Keratinocyte (primary cell): ENCODE data around the gene HOXC9. TPM values are rescaled to one million over a fixed set of nuclear protein-coding genes. Genes with fewer than 3 reads are reported as not detected.

Experiments
- DNase-seq: peaks from one replicate; pipeline ENCODE4 v3.0.0-alpha.2; 2011; ENCODE audit warnings: low read depth, missing footprints, low spot score
- FAIRE-seq: peaks from 2 replicates; lab custom pipeline; 2011; peaks lifted over from hg19 to GRCh38; lab: Jason Lieb, UNC
- H2AFZ ChIP-seq: 2 replicates; pipeline ENCODE4 v1.6.0; 2012; ENCODE audit warnings: low read length, control low read depth, inconsistent platforms; ENCODE audit not compliant: control insufficient read depth
- H3K27ac ChIP-seq: 2 replicates; pipeline ENCODE4 v1.5.1; 2011; ENCODE audit warnings: low read length; ENCODE audit not compliant: control insufficient read depth, insufficient read depth
- H3K27me3 ChIP-seq: 3 replicates; pipeline ENCODE4 v1.6.0; 2011; ENCODE audit warnings: low read length; ENCODE audit not compliant: control insufficient read depth, insufficient read depth; ENCODE audit errors: extremely low read depth
- H3K36me3 ChIP-seq, 2 experiments: 2 replicates in 1 of 2; 3 replicates in 1 of 2; pipeline ENCODE4 v1.5.1; 2011; ENCODE audit warnings: low read length in 2 of 2, mild to moderate bottlenecking in 1 of 2; ENCODE audit not compliant: control insufficient read depth in 2 of 2, insufficient read depth in 2 of 2; ENCODE audit errors: extremely low read depth in 1 of 2
- H3K4me1 ChIP-seq: 3 replicates; pipeline ENCODE4 v1.5.1; 2011; ENCODE audit warnings: low read length; ENCODE audit not compliant: control insufficient read depth, insufficient read depth; ENCODE audit errors: extremely low read depth
- H3K4me2 ChIP-seq: 3 replicates; pipeline ENCODE4 v1.6.0; 2011; ENCODE audit warnings: low read depth, low read length; ENCODE audit not compliant: control insufficient read depth, insufficient read depth; ENCODE audit errors: extremely low read depth
- H3K4me3 ChIP-seq, 3 experiments: fragments of 200-600 bp in 1 of 3; sonication (generic) in 1 of 3; 2 replicates in 2 of 3; 3 replicates in 1 of 3; pipeline ENCODE4 v1.5.1; 2011 to 2016; ENCODE audit warnings: low read length in 3 of 3, mild to moderate bottlenecking in 3 of 3, control low read depth in 2 of 3, inconsistent platforms in 1 of 3, low read depth in 1 of 3, mixed read lengths in 1 of 3, mixed run types in 1 of 3, moderate library complexity in 1 of 3; ENCODE audit not compliant: control insufficient read depth in 2 of 3, insufficient read depth in 2 of 3; ENCODE audit errors: extremely low read depth in 1 of 3
- H3K79me2 ChIP-seq: 2 replicates; pipeline ENCODE4 v1.6.0; 2012; ENCODE audit warnings: low read length; ENCODE audit not compliant: control insufficient read depth, insufficient read depth
- H3K9ac ChIP-seq: 3 replicates; pipeline ENCODE4 v1.6.0; 2011; ENCODE audit warnings: low read length; ENCODE audit not compliant: control insufficient read depth, insufficient read depth; ENCODE audit errors: extremely low read depth
- H3K9me1 ChIP-seq: 3 replicates; pipeline ENCODE4 v1.6.0; 2011; ENCODE audit warnings: low read length; ENCODE audit not compliant: control insufficient read depth, insufficient read depth; ENCODE audit errors: extremely low read depth
- H3K9me3 ChIP-seq: 2 replicates; pipeline ENCODE4 v1.5.1; 2012; ENCODE audit warnings: low read depth, low read length; ENCODE audit not compliant: control insufficient read depth
- H4K20me1 ChIP-seq: 3 replicates; pipeline ENCODE4 v1.6.0; 2011; ENCODE audit warnings: low read length; ENCODE audit not compliant: control insufficient read depth, insufficient read depth; ENCODE audit errors: extremely low read depth
- CTCF ChIP-seq, 3 experiments: IDR thresholded peaks in 1 of 3; conservative IDR thresholded peaks in 1 of 3; optimal IDR thresholded peaks in 1 of 3; 2 replicates in 2 of 3; 3 replicates in 1 of 3; pipeline versions ENCODE3 to v1.5.1; 2011; ENCODE audit warnings: low read length in 3 of 3, mild to moderate bottlenecking in 3 of 3, moderate library complexity in 2 of 3, control low read depth in 1 of 3, inconsistent platforms in 1 of 3; ENCODE audit not compliant: insufficient read depth in 2 of 3; ENCODE audit errors: extremely low read depth in 1 of 3
- EZH2 ChIP-seq: IDR thresholded peaks from one replicate; pipeline ENCODE4 v1.6.1; 2012; ENCODE audit warnings: inconsistent platforms, mild to moderate bottlenecking, low read length, moderate library complexity
- dilution Hi-C: fragments of 300-500 bp; cut with MboI; formaldehyde crosslinking; loops from one replicate; pipeline ENCODE4 v1.7.0; 2020; ENCODE audit warnings: low sequenced_read_pairs; ENCODE audit not compliant: extremely low pct_ligation_motif_present
- polyA plus RNA-seq, 5 experiments: library from polyadenylated mRNA; depleted of rRNA in 3 of 5; stranded (reverse) in 3 of 5; stranded (forward) in 1 of 5; unstranded in 1 of 5; fragments of >200 nt; gene quantifications; 1 replicate in 1 of 5; 2 replicates in 3 of 5; 3 replicates in 1 of 5; pipeline versions ENCODE4 v1.2.1 to v1.2.3, GENCODE V29; 2011 to 2012; ENCODE audit warnings: missing spikeins in 2 of 5, low read depth in 1 of 5, low replicate concordance in 1 of 5

The HOXC9 gene
- polyA plus RNA-seq, 1 donor (not counting 4 experiments of a cell fraction or from before 2014, with no cell fraction given) = 1.8 TPM

GRCh38 chr12:53955036-53955775, 44.8 kb upstream of the HOXC9 start:
- peaks cover 90% of the 10 kb centered on the region for H3K27me3 ChIP-seq
- no peaks in the 10 kb centered on the region for H3K36me3 ChIP-seq
- H3K9ac ChIP-seq = peak overlapping the region; percentile 52
- TF ChIP-seq EZH2 (peak; percentile 90), CTCF (optimal IDR thresholded peaks at IDR 0.05 in 1 of 3, IDR thresholded peaks at IDR 0.05 in 1 of 3, conservative IDR thresholded peaks at IDR 0.05 in 1 of 3; ENCODE audit: extremely low read depth in 1 of 3, insufficient read depth in 2 of 3, low read length in 3 of 3) (no peak)
- H3K79me2 ChIP-seq = no peaks in the 10 kb centered on the region
- H3K4me3 ChIP-seq = peak overlapping the region; percentile 51 to 61 (median 60)
- FAIRE-seq (no peak), DNase-seq (no peak)
- peaks cover 39% of the 10 kb centered on the region for H3K4me1 ChIP-seq
- no peak overlapping the region for H3K27ac ChIP-seq
- no peaks in the 10 kb centered on the region for H4K20me1 ChIP-seq
- no peaks in the 10 kb centered on the region for H3K9me3 ChIP-seq
- dilution Hi-C loops = no loop called here
- no peaks in the 10 kb centered on the region for H3K9me1 ChIP-seq
- H2AFZ ChIP-seq = peak overlapping the region; percentile 80
- H3K4me2 ChIP-seq = peak overlapping the region; percentile 85

- H2AFZ ChIP-seq = peak overlapping the region; percentile 47
- dilution Hi-C loops = no loop called here
Measured at GRCh38 chr12:53955776-53956250, 44.1 kb upstream of the HOXC9 start.

More at GRCh38 chr12:53955776-53956250, 44.1 kb upstream of the HOXC9 start:
- Histone ChIP-seq H3K9me1 (no peaks in the 10 kb centered on the region), H3K4me3 (peak overlapping the region; percentile 51 to 61 (median 60)), H3K9me3 (no peaks in the 10 kb centered on the region), H4K20me1 (no peaks in the 10 kb centered on the region), H3K79me2 (no peaks in the 10 kb centered on the region), H3K4me2 (peak overlapping the region; percentile 85), H3K36me3 (no peaks in the 10 kb centered on the region), H3K27me3 (peaks cover 86% of the 10 kb centered on the region), H3K4me1 (peaks cover 34% of the 10 kb centered on the region), H3K9ac (peak overlapping the region; percentile 33), H3K27ac (no peak overlapping the region)
- FAIRE-seq (peak; percentile 20), DNase-seq (no peak)
- TF ChIP-seq EZH2 (peak; percentile 93), CTCF (optimal IDR thresholded peaks at IDR 0.05 in 1 of 3, IDR thresholded peaks at IDR 0.05 in 1 of 3, conservative IDR thresholded peaks at IDR 0.05 in 1 of 3; ENCODE audit: extremely low read depth in 1 of 3, insufficient read depth in 2 of 3, low read length in 3 of 3) (no peak)
